ENCODE data around the gene ELN. TPM values are rescaled to one million over a fixed set of nuclear protein-coding genes. Genes with fewer than 3 reads are reported as not detected.

Gene ELN
- total RNA-seq, 1 experiment from 2014 or later = 0.37 TPM

DNA sequence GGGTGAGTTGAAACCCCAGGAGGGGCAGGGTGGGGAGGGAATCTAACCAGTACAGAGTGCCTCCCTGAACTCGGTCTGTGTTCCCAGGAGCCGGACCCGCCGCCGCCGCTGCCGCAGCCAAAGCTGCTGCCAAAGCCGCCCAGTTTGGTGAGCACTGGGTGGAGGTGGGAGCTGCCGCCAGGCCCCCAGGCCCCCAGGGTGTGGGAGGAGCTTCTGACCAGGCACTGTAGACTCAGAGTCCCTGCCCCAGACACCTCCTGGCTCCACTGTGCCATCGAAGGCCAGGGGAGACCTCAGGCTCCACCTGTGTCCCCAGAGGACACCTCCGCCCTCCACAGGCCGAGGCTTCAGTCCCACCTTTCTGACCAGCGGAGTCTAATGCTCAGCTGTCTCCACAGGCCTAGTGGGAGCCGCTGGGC lies 35.3 kb downstream of the ELN start:
- Histone ChIP-seq H3K18ac (ENCODE audit: insufficient read length, low read depth, low read length) (no peak overlapping the region), H3K23me2 (ENCODE audit: insufficient read length, low read depth, low read length, poor library complexity, severe bottlenecking) (no peaks in the 10 kb centered on the region), H3T11ph (ENCODE audit: low read length) (no peak overlapping the region), H3K4ac (ENCODE audit: low read depth, low read length) (no peak overlapping the region; the same call in 1 of the 2 replicates), H3K14ac (ENCODE audit: insufficient read depth, low read length) (no peak overlapping the region; the same call in 1 of the 2 replicates), H2AK5ac (ENCODE audit: insufficient read length, low read length) (no peak overlapping the region), H3K9ac (ENCODE audit: extremely low read depth, insufficient read length, low read length) (no peak overlapping the region), H3K23ac (ENCODE audit: insufficient read length, low read depth, low read length) (no peak overlapping the region), H2AFZ (ENCODE audit: low read length) (no peak overlapping the region), H3K27me3 (ENCODE audit: insufficient read depth, low read length) (no peaks in the 10 kb centered on the region), H3K9me3 (ENCODE audit: control insufficient read depth, low read depth, low read length) (no peaks in the 10 kb centered on the region), H3K4me2 (ENCODE audit: insufficient read depth, insufficient read length, low read length) (no peak overlapping the region), H2BK120ac (ENCODE audit: low read depth, low read length, poor library complexity, severe bottlenecking) (no peak overlapping the region), H3K79me1 (ENCODE audit: insufficient read depth, low read depth, low read length, poor library complexity, severe bottlenecking) (no peaks in the 10 kb centered on the region), H4K20me1 (ENCODE audit: control insufficient read depth, insufficient read depth, insufficient read length) (no peaks in the 10 kb centered on the region), H3K79me2 (ENCODE audit: insufficient read depth, low read length) (no peaks in the 10 kb centered on the region), H2BK5ac (ENCODE audit: insufficient read length, low read length) (no peak overlapping the region), H3K27ac (ENCODE audit: insufficient read length, low read depth, low read length) (no peak overlapping the region), H4K5ac (ENCODE audit: insufficient read length, low read depth, low read length) (no peak overlapping the region), H4K8ac (replicated peaks; ENCODE audit: insufficient read length, low read depth, low read length) (no peak overlapping the region), H2BK15ac (ENCODE audit: low read depth, low read length) (no peak overlapping the region), H3K56ac (ENCODE audit: insufficient read length, low read depth, low read length) (no peak overlapping the region), H2BK20ac (ENCODE audit: low read depth, low read length, poor library complexity, severe bottlenecking) (no peak overlapping the region), H4K91ac (ENCODE audit: insufficient read length, low read depth, low read length) (no peak overlapping the region), H2BK12ac (ENCODE audit: insufficient read length, low read depth, low read length) (no peak overlapping the region), H3K4me1 (ENCODE audit: insufficient read depth, low read length) (no peaks in the 10 kb centered on the region)
- H3K36me3 Mint-ChIP-seq (ENCODE audit: insufficient read depth in 1 of 3, low read depth in 3 of 3) = no peaks in the 10 kb centered on the region
- H3K9me3 Mint-ChIP-seq = no peaks in the 10 kb centered on the region
- DNase-seq = peak; percentile 38
- WGBS (ENCODE audit: extremely low coverage, insufficient read length, low lambda C conversion rate) = no CpG with 5 or more reads among the region's 14 CpGs
- H3K27ac Mint-ChIP-seq = no peak overlapping the region; a peak in 1 of 7 replicates
- no peak overlapping the region for H3K4me3 Mint-ChIP-seq
- TF ChIP-seq, protein P1, sequence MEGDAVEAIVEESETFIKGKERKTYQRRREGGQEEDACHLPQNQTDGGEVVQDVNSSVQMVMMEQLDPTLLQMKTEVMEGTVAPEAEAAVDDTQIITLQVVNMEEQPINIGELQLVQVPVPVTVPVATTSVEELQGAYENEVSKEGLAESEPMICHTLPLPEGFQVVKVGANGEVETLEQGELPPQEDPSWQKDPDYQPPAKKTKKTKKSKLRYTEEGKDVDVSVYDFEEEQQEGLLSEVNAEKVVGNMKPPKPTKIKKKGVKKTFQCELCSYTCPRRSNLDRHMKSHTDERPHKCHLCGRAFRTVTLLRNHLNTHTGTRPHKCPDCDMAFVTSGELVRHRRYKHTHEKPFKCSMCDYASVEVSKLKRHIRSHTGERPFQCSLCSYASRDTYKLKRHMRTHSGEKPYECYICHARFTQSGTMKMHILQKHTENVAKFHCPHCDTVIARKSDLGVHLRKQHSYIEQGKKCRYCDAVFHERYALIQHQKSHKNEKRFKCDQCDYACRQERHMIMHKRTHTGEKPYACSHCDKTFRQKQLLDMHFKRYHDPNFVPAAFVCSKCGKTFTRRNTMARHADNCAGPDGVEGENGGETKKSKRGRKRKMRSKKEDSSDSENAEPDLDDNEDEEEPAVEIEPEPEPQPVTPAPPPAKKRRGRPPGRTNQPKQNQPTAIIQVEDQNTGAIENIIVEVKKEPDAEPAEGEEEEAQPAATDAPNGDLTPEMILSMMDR (conservative IDR thresholded peaks at IDR 0.05) = no peak
- H3K27me3 Mint-ChIP-seq (ENCODE audit: low read depth) = peaks cover 5% of the 10 kb centered on the region
- H3K4me1 Mint-ChIP-seq = peaks cover 7 to 24% of the 10 kb centered on the region in 2 experiments; a peak in 3 of 4 replicates
